NCI-H748 treated with DMSO at 0.1 percent for 48 hours (cell line): ENCODE data around the gene GLIS2.

Source experiments
- DNase-seq: peaks from one replicate; lab custom pipeline; 2025; lab: John Stamatoyannopoulos, UW

Gene GLIS2

DNA sequence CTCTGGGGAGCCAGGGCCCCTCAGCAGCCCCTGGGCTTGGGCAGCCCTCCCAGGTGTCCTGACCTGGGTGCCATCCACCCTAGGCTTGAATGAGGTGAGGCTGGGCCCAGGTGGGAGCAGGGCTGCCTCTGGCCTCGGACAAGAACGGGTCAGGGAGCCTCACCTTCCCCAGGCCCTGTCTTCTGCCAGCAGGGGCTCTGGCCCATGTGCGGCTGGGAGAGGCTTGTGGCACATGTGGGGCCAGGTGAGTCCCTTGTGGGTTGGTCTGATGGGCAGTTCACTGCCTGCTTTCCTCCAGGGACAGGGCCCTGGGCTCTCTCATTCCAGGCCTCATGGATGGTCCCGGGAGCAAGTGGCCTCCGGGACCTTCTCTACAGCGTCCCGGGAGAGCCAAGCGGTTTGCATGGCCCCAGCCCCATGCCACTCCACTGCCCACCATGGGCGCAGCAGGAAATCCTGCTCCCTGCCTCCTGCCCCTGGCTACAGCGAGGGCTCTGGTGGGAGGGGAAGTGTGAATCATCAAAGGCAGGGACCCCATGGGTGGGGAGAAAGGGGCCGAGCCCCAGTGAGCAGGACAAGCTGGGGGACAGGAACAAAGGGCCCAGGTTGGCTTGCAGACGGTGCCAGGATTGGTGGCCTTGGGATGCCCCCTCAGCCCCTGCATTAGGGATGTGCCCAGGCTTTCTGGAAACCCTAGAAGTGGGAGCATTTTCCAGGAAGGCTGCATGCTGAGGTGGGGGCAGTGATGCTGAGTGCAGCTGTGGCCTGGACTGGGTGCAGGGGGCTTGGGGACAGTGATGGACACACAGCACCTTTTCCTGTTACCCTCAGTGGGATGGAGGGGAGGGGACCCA is 68.0 kb downstream of the GLIS2 start:
- no peak for DNase-seq

DNA sequence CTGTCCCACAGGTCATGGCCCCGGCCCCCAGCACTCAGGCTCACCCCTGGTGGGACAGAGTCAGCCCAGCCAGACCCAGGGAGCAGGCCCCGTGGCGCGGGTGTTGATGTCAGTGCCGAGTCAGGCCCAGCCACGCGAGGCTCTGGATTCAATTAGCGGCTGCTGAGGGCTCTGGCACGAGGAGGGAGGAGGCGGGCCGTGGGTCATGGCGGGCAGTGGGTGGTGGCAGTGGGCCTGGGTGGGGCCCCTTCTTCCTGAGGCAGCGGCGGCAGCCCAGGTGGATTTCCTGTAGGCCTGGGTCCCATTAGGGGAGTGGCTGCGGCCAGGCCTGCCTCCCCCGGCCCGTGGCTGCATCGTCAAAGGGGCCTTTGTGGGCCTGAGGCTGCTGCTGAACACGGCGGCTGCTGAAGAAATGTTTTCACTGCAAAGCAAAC is 68.7 kb downstream of the GLIS2 start:
- no peak for DNase-seq

DNA sequence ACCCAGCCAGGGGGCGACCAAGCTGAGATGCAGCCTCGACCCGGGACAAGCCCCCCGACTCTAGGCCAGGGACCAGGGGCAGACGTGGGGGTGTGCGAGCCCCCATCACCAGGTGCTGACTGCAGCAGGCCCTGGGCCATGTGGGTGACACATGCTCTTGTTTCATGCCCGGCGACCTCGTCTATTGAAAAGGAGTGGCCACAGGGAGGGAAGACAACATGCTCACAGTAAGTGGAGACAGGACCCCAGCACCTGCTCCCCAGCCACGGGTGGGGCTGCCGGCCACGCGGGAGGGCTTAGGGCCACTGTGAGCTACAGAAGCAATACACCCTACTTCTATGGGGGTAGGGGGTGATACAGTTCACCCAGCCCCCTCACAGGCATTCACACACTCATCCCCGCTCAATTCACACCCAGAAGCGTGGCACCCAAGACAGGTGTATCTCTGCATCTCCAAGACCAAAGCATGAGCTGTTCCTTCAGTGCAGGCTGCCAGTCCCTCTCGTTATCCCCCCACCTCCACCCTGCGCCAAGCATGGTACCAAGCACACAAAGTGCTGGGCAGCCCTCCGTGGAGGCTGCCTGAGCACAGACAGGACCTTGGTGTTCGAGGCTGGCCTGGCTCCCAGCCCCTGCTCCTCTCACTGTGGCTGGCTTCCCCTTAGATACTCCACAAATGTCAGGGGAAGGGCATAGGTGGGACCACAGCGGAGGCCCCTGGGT is 69.4 kb downstream of the GLIS2 start:
- no peak for DNase-seq

DNA sequence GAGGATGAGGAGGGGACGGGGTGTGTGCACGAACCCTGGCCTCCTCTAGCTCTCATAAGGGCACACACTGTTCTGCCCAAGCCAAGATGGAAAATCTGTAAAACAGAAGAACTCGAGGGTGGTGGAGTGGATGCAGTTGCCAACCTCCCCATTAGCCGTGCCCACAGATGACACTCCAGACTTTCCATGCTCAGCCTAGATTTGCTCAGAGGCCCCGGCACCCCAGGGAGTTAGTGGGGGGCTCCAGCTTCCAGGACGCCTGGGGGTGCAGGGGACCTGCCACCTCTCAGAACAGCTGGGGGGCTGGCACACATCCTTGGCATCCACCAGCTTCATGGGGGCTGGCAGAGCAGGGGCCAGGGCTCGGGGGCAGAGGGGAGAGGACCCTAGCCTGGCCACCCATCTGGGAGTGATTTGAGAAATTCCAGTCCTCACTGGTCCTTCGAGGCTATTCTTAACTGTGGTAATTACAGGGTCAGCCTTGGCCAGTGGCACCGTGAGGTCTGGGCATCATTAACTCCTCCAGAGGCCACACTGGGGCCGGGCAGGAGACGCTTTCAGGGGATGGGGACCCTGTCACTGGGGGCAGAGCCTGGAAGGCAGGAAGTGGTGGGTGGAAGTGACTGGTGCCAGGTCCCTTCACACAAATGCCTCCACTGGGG is 70.1 kb downstream of the GLIS2 start:
- no peak for DNase-seq

DNA sequence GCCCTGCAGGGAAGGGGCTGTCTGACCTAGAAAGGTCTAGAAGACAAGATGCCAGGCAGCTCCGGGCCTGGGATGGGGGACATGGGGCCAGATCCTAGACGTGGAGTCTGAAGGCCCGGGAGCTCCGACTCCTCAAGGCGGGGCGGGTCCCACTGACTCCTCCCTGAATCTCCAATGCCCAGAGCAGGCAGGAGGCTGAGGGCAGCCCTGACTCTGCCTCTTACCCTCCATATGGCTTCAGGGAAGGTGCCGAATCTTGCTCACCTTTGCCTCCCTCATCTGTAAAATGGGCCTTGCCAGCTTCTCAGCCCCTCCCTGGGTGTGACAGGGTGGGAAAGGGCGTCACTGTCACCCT is 70.6 kb downstream of the GLIS2 start:
- no peak for DNase-seq

DNA sequence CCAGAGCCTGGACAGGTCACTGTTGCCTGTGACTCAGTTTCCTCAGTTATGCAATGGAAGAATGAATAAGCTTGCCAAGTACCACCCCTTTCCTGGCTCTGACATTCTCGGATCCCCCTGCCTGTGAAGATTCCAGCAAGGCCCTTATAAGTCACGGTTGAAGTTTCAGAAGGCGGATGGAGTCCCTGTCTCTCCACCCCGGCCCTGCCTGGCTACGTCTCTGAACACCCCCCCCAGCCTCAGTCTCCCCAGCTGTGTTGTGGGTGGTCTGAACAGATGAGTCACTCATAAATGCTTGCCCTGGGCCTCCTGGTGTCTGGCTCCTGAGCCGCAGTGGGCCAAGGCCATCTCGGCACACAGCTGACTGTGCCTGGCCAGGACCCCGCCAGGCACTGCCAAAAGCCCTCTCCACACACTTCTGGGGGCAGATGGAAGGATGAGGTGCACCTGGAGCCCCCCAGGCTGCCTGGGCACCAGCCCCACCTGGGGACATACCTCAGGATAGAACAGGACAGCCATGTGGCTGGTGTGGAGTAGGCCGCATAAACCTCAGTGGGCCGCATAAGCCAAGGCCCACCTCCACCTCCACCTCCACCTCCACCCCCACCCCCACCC is 71.2 kb downstream of the GLIS2 start:
- no peak for DNase-seq

DNA sequence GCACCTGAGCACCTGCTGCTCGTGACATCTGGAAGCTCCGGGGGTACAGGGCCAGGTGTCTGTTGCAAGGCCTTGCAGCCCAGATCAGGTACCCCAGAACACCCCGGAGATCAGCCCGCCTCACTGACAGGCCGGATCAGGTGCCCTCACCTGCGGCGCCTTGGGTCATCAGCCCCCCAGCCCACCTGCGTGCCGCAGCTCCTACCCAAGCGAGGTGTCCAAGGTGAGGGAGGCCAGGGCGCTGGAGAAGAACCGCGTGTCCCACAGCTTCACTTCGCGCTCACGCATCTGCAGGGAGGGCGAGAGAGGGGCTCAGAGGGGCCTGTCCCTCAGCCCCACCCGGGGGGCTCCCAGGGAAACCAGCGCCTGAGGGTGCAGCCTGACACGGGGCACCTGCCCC is 71.9 kb downstream of the GLIS2 start:
- DNase-seq, result no peak

DNA sequence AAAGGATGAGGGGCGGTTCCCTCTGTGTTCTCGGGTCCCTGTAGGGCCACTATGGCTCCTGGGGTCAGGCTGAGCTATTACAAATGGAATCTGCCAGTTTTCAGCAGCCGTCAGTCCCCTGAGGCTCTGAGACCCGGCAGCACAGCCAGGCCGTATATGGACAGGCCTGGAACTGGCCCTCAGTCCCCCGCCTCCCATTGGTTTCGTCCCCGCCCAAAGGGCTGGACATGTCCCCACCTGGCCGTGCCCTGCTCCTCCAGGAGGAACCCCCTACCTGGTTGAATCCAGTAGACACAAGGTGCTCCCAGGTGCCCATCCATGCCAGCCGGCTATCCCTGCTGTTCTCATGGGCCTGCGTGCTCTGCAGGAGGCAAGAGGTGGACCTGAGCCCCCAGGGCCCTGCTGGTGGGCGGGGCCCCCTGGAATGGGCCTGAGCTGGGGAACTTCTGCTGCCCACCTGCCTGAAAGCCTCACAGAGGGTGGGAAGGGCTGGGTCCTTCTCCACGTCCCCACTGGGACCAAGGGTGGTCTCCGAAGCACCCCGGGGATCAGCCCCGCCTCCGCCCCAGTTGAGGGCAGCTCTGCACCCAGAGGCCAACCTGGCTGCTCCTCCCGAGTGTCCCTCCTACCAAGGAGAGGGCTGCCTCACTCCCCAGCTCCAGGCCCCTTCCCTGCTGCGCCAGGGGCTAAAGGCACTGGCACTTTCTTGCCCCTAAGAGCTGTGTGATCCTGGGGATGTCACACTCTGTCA is 72.6 kb downstream of the GLIS2 start:
- DNase-seq, result no peak
